NT2/D1 (cell line): ENCODE results near the gene AK1.

Source experiments
- SUZ12 ChIP-seq: IDR thresholded peaks from 2 replicates; pipeline ENCODE4 v1.6.1; 2011; ENCODE audit not compliant: insufficient read length, insufficient read depth; ENCODE audit errors: extremely low read depth
- YY1 ChIP-seq: IDR thresholded peaks from 2 replicates; pipeline ENCODE4 v1.6.1; 2011; ENCODE audit not compliant: insufficient read length, insufficient read depth

- TF ChIP-seq SUZ12 = no peak
- no peak for TF ChIP-seq YY1
Measured at GRCh38 chr9:127895811-127896210, 18.3 kb upstream of the AK1 start.
